Stimulated activated CD4-positive, alpha-beta T cell treated with anti-CD3 and anti-CD28 coated beads, Interleukin-1b, Interleukin-23, amount 100 ng/mL, for 48 hours (primary cell): ENCODE measurements around the gene RNF41.
"Not testable (repeated sequence)": the region's sequence is repeated elsewhere in the genome, so short reads cannot be mapped to it uniquely, and the experiment has no call there.

Experiments used
- DNase-seq: peaks from one replicate; pipeline ENCODE4 v3.0.0-alpha.2; 2020

The RNF41 gene

DNA sequence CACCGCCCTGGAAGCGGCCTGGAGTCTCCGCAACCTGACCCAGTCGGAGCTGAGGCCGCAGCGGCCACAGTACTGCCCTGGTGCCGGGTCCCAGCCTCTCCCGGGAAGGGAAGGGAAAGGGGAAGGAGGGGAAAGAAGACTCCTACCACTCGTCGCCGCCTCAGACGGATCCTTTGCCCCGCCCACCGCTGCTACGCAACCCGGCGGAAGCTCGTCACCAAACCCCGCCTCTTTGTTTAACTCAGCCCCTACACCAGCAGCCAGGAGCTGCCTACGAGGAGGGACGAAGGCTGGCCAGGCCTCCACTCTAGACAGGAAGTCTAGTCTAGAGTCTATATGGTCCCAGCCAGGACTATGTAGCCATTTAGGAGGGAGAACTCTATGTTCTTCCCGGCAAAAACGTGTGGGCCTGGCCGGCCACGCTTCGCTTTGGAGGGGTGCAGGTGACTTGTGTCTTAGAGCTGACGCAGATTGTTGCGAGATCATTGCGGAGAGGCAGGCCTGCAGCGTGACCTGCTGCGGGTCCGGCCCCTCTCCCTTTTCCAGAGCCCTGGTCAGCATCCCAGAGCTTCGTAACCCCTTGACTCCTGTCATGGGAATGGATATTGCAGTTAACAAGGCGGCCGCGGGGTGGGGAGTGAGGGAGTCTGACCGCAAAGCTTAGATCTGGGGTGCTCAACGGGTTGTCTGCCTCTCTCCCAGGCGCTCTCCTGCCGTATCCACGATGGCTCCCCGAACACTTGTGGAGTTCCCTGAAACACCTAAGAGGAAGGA, at the start of gene RNF41:
TSS of gene RNF41 (minus strand) at position 166 of the 774 bp plus-strand sequence. CDS start 7,875 bp downstream, outside the sequence.
- peak; percentile 90 for DNase-seq

- DNase-seq, result no peak
These were observed 49.3 kb upstream of the RNF41 start for GRCh38 chr12:56271031-56271430.

- no peak for DNase-seq
These were observed 45.8 kb upstream of the RNF41 start for GRCh38 chr12:56267443-56268071.

GRCh38 chr12:56266693-56267442, 45.1 kb upstream of the RNF41 start, which contains the start of gene COQ10A:
TSS of gene COQ10A (plus strand) at chr12:56266942. CDS start at chr12:56267119, 177 bp downstream.
- DNase-seq, result peak; percentile 84

GRCh38 chr12:56266068-56266692, 44.5 kb upstream of the RNF41 start:
- DNase-seq, result not testable (repeated sequence)

DNA sequence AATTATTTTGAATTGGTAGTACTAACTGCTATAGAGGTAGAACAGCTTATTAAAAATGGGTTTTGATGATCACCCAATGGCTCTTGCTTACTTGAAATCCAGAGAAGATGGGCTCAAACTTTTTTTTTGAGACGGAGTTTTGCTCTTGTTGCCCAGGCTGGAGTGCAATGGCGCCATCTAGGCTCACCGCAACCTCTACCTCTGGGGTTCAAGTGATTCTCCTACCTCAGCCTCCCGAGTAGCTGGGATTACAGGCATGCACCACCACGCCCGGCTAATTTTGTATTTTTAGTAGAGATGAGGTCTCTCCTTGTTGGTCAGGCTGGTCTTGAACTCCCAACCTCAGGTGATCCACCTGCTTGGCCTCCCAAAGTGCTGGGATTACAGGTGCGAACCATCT, 41.2 kb upstream of the RNF41 start:
- not testable (repeated sequence) for DNase-seq

GRCh38 chr12:56261503-56262232, 39.9 kb upstream of the RNF41 start:
- no peak for DNase-seq

GRCh38 chr12:56260921-56261320, 39.2 kb upstream of the RNF41 start:
- DNase-seq, result no peak

GRCh38 chr12:56260380-56260779, 38.7 kb upstream of the RNF41 start:
- no peak for DNase-seq

GRCh38 chr12:56258820-56259183, 37.1 kb upstream of the RNF41 start:
- DNase-seq, result no peak

DNA sequence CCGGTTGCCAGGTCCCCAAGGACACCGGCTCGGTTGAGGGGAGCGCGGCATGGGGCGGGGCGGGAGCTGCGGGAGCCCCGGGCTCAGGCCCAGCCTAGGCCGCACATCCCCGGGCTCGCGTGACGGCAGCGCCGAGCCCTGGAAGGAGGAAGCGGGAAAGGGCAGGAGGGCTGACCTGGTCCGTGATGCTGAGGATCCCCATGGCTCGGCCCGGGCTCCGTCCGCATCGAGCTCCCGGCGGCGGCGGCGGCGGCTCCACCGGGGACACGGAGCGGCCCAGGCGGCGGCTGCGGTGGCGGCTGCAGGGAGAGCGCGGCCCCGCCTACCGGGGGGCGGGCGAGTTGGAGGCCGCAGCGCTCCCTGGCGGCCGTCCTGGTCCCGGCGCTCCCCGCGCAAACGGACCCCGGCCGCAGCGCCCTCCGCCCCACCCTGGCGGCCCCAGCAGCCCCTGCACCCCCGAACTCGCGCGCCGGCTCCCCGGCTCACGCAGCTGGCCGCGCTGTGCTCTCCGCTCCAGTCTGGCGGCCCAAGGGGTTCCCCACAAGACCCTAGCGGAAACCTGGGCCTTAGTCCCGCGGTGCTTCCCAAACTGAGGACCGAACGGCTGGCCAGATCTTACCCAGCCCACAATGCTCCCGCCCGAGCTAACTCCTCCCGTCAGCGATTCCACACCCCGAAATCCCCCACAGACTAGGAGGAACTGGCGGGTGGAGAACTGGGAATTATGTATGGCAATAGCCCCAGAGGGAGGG, 36.5 kb upstream of the RNF41 start, which contains the start of gene ANKRD52:
TSS of gene ANKRD52 (minus strand) at position 317 of the 752 bp plus-strand sequence. CDS start at position 202, 115 bp downstream.
- DNase-seq, result peak; percentile 74

GRCh38 chr12:56257491-56258067, 35.9 kb upstream of the RNF41 start:
- no peak for DNase-seq

DNA sequence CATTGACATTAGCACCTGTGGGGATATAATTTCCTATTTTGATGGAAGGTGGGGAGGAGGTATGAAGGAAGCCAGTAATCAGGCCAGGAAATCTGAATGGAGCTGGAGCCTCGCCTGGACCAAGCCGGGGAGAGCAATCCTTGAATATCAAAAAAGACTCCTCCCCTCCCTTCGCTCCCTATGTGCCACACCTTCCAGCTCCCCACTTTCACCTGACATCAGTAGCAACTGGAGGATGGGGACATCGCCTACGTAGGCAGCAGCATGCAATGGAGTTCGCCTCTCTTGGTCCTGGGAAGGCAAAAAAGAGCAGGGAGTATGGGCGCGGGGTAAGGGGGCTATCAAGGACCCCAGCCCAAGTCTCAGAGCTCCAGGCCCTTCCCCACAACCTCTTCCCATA, 35.3 kb upstream of the RNF41 start:
- DNase-seq, result no peak

GRCh38 chr12:56256326-56256960, 34.7 kb upstream of the RNF41 start:
- DNase-seq, result no peak

GRCh38 chr12:56255671-56256070, 33.9 kb upstream of the RNF41 start:
- DNase-seq, result no peak

DNA sequence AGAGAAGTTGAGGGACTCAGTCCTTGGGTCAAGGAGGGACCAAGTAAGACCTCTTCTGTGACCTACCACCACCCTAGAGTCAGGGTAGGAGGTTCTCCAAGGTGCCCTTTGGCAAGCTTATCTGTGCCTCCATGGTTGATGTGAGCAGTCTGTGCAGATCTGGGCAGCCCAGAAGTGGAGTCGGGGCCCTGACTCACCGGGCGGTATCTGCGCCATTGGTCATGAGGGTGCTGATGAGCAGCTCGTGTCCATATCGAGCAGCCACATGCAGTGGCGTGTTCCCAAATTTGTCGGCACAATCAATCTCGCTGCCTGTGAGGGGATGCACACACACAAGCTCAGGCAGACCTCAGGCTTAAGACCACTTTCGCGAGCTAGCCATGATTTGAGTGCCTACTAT, 31.4 kb upstream of the RNF41 start:
- DNase-seq, result no peak

GRCh38 chr12:56252649-56253048, 30.9 kb upstream of the RNF41 start:
- no peak for DNase-seq

- no peak for DNase-seq
These were observed 27.0 kb upstream of the RNF41 start for GRCh38 chr12:56248711-56249110.

DNA sequence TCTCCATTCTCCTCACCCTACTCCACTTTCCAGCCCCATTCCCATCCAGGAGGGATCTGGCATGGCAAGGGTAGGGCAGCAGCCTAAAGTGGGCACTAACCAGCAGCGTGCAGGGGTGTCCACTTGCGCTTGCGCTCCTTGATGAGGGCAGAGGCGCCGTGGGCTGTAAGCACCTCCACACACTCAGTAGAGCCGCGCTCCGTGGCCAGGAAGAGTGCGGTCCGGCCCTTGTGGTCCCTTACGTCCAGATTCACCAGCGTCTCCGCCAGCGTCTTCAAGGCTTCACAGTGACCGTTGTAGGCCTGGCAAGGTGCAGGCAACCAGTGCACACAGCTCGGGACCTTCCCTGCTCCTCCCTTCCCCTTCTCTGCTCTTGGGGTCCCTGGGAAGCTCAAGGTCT, 26.2 kb upstream of the RNF41 start:
- no peak for DNase-seq

DNA sequence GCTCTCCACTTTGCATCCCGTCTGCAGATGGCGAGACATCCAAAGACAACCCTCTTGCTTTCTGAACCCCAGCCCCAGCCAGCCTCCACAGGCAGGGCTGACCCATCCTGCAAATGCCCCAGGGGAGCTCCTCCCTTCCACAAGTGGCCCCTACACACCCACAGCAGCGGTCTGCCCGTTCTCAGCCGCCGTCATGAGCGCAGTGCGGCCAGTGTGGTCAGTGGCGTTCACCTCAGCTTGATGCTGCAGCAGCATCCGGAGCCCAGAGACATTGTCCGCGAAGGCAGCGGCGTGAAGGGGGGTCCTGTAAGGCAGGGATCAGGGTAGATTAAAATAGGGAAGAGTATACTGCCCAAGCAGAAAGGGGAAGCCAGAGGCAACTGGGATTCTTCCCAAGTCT, 22.8 kb upstream of the RNF41 start:
- DNase-seq, result no peak

GRCh38 chr12:56243731-56244181, 22.0 kb upstream of the RNF41 start:
- DNase-seq, result no peak
